Skin epidermis (tissue), 12 donors: ENCODE results near the gene MEIKIN.
"Not testable (repeated sequence)": the region's sequence is repeated elsewhere in the genome, so short reads cannot be mapped to it uniquely, and the experiment has no call there.

Experiments used
- H3K27ac ChIP-seq, 21 experiments: fragments of 200-600 bp; sonication (generic) in 11 of 21; one replicate each; pipeline ENCODE4 v1.5.0; 2020; ENCODE audit warnings: mild to moderate bottlenecking in 3 of 21, inconsistent platforms in 2 of 21, moderate library complexity in 2 of 21
- H3K4me3 ChIP-seq, 7 experiments: fragments of 200-600 bp; sonication (generic) in 2 of 7; one replicate each; pipeline ENCODE4 v1.5.0; 2020; ENCODE audit warnings: inconsistent platforms in 2 of 7, mild to moderate bottlenecking in 2 of 7, moderate library complexity in 1 of 7

MEIKIN gene

GRCh38 chr5:131926168-131926567 lies 19.3 kb downstream of the MEIKIN start:
- Histone ChIP-seq H3K27ac (no peak overlapping the region), H3K4me3 (no peak overlapping the region)

DNA sequence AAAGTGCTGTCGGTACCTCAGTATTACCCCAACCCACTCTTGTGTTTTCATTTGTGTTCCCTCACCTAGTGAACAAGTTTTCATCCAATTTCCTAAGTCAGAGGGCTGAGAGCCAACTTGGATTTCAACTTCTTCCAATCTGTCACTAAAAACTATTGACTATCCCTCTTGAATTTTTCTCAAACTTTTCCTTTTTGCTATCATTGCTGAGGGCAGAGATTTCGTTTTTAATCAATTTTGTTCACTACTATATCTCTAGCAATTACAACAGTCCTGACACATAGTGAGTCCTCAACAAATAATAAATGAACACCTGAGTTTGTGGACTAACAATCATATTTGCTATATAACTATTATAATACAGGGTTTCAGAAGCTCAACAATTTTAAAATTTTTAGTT lies 29.0 kb downstream of the MEIKIN start:
- no peak overlapping the region for H3K4me3 ChIP-seq
- no peak overlapping the region for H3K27ac ChIP-seq

DNA sequence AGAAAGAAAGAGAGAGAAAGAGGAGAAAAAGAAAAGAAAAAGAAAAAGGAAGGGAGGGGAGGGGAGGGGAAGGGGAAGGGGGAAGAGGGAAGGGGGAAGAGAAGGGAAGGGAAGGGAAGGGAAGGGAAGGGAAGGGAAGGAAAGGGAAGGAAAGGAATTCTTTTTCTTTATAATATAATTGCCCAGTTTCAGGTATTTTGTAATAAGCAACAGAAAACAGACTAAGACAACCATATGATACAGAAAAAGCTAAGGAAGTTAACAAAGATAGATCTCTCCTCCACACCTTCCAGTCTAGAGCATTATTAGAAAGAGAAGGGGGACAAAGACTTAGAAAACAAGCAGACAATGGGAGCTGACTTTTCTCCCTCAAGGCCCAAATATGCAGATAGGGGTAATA lies 31.0 kb downstream of the MEIKIN start:
- Histone ChIP-seq H3K27ac (no peak overlapping the region), H3K4me3 (no peak overlapping the region)

DNA sequence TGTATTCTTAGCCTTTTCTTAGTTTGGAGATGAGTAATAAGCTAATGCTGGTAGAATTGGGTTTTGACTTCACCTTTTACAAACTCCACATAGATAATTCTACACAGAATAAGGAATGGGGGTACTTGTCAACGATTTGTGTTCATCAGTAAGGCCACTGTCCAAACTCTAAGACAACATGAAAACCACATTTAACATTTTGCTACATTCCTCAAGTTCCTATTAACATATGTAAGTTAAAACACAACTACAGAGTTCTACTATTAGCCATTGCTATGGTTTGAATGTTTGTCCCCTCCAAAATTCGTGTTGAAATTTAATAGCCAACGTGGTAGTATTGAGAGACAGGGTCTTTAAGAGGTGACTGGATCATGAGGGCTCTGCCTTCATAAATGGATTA lies 31.9 kb downstream of the MEIKIN start:
- Histone ChIP-seq H3K27ac (no peak overlapping the region), H3K4me3 (no peak overlapping the region)

- Histone ChIP-seq H3K27ac (no peak overlapping the region), H3K4me3 (no peak overlapping the region)
Observed at GRCh38 chr5:131906668-131907067, 38.8 kb downstream of the MEIKIN start.

DNA sequence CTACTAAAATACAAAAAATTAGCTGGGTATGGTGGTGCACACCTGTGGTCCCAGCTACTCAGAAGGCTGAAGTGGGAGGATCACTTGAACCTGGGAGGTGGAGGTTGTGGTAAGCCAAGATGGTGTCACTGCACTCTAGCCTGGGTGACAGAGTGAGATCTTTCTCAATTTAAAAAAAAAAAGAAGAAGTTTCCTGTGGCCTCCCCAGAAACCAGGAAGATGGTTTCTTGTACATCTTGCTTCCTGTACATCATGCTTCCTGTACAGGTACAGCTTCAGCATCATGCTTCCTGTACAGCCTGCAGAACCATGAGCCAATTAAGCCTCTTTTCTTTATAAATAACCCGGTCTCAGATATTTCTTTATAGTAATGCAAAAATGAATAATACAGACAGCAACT lies 43.2 kb downstream of the MEIKIN start:
- H3K4me3 ChIP-seq, H3K27ac ChIP-seq: not testable (repeated sequence)

GRCh38 chr5:131899686-131900085 lies 45.8 kb downstream of the MEIKIN start:
- no peak overlapping the region for H3K27ac ChIP-seq
- no peak overlapping the region for H3K4me3 ChIP-seq

GRCh38 chr5:131883984-131884383 lies 61.5 kb downstream of the MEIKIN start:
- Histone ChIP-seq H3K27ac (no peak overlapping the region), H3K4me3 (no peak overlapping the region)

- no peak overlapping the region for H3K27ac ChIP-seq
- H3K4me3 ChIP-seq: no peak overlapping the region
Observed at GRCh38 chr5:131879705-131880104, 65.8 kb downstream of the MEIKIN start.

- Histone ChIP-seq H3K4me3 (no peak overlapping the region), H3K27ac (no peak overlapping the region)
Observed at GRCh38 chr5:131877873-131878272, 67.6 kb downstream of the MEIKIN start.

GRCh38 chr5:131871251-131871650 lies 74.2 kb downstream of the MEIKIN start:
- H3K27ac ChIP-seq, H3K4me3 ChIP-seq: not testable (repeated sequence)

DNA sequence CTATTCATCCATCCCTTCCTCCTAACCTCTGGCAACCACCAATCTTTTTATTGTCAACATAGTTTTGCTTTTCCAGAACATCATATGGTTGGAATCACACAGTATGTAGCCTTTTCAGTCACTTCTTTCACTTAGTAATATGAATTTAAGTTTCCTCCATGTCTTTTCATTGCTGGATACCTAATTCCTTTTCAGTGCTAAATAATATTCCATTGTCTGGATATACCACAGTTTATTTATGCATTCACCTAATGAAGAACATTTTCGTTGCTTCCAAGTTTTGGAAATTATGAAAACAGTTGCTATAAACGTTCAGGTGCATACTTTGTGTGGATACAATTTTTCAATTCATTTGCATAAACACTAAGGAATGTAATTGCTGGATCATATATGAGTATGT lies 77.9 kb downstream of the MEIKIN start:
- Histone ChIP-seq H3K27ac (no peak overlapping the region), H3K4me3 (no peak overlapping the region)

DNA sequence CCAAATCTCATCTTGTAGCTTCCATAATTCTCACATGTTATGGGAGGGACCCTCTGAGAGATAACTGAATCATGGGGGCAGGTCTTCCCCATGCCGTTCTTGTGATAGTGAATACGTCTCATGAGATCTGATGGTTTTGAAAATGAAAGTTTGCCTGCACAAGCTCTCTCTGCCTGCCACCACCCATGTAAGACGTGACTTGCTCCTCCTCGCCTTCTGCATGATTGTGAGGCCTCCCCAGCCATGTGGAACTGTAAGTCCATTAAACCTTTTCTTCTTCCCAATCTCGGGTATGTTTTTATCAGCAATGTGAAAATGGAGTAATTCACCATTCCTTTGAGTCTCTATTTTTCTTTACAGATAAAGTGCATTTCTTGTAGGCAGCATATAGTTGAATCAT lies 81.8 kb downstream of the MEIKIN start:
- H3K4me3 ChIP-seq: no peak overlapping the region

DNA sequence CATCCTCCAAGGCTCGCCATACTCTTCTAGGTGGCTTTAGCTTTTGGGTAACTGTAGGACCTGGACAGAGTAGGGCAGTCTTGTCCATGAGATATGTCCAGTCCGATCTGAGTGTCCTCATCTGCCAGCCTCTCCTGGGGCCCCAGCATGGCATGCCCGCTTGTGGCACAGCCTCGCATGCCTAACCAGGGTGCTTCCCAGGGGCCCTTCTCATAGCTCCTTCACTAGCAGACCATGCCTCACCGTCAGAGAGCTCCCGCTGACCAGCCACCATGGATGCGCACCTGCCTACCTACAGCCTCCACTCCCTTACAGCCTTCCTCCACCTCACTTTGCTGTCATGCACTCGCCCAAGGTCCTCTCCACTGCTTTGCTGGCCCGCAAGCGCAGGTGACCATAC lies 88.1 kb downstream of the MEIKIN start:
- no peak overlapping the region for H3K4me3 ChIP-seq
- H3K27ac ChIP-seq: no peak overlapping the region

More for the DNA sequence above, 81.8 kb downstream of the MEIKIN start:
- no peak overlapping the region for H3K27ac ChIP-seq

- no peak overlapping the region for H3K4me3 ChIP-seq
- no peak overlapping the region for H3K27ac ChIP-seq
Observed at GRCh38 chr5:131855452-131855851, 90.0 kb downstream of the MEIKIN start.

- Histone ChIP-seq H3K4me3 (no peak overlapping the region), H3K27ac (no peak overlapping the region)
Observed at GRCh38 chr5:131854134-131854533, 91.3 kb downstream of the MEIKIN start.

DNA sequence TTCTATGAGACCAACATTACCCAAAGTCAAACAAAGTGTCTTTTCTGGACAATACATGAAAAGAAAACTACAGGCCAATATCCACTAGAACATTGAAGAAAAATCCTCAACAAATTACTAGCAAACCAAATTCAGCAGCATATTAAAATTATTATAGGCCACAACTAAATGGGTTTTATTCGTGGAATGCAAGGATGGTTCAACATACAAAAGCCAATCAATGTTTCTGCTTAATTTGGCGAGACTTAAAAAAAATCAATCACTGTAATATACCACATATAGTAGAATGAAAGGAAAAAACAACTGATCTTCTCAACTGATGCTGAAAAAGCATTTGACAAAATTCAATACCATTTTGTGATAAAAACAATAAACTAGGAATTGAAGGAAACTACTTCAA lies 96.8 kb downstream of the MEIKIN start:
- H3K4me3 ChIP-seq: no peak overlapping the region
- no peak overlapping the region for H3K27ac ChIP-seq

DNA sequence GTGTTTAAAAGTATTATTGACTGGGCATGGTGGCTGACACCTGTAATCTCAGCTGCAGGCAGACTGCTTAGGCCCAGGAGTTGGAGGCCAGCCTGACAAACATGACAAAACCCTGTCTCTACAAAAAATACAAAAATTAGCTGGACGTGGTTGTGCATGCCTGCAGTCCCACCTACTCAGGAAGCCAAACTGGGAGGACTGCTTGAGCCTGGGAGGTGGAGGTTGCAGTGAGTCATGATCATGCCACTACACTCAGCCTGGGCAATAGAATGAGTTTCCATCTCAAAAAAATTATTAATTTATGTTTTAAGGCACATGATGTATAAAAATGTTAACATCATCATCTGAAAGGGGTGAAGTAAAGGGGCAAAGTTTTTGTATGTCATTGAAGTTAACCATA lies 98.9 kb downstream of the MEIKIN start:
- no peak overlapping the region for H3K27ac ChIP-seq
- no peak overlapping the region for H3K4me3 ChIP-seq

DNA sequence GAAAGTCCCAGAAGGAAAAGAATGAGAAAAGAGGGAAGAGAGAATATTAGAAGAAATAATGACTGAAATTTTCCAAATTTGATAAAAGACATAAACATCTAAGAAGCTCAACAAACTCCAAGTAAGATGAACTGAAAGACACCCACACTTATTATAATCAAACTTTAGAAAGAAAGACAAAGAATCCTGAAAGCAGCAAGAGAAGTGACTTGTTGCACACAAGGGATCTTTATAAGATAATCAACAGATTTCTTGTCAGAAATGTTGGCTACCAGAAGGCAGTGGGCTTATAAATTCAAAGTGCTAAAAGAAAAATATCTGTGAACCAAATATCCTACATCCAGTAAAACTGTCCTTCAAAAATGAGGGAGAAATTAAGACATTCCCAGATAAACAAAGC lies 99.6 kb downstream of the MEIKIN start:
- H3K27ac ChIP-seq: no peak overlapping the region
- no peak overlapping the region for H3K4me3 ChIP-seq

GRCh38 chr5:131842971-131843370 lies 102.5 kb downstream of the MEIKIN start:
- H3K4me3 ChIP-seq, H3K27ac ChIP-seq: not testable (repeated sequence)

- not testable (repeated sequence) for H3K4me3 ChIP-seq, H3K27ac ChIP-seq
Observed at GRCh38 chr5:131832702-131833101, 112.8 kb downstream of the MEIKIN start.

DNA sequence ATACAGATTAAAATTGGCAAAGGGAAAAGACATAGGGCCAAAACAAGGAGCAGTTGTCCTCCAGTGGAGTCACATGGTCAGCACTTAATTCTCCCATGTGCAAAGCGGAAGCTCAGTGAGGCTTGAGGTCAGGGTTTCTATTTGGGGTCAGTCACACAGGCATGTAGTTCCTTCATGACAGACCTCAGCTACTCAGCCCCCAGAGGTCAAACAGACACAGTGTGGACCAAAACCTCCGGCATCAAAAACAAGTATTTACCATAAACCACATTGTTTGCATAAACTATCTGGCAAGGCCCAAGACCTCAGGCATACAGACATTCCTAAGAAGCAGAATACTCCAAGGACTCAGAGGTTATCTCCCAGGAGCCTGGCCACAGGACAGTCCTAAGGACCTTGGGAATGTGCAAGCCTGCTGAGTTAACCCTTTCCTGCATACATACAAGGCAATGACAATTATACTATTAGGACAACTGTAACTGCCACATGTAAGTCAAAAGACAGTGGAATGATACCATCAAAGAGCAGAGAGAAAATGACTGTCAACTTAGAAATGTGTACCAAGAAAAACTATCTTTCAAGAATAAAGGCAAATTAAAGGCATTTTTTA lies 120.0 kb downstream of the MEIKIN start:
- Histone ChIP-seq H3K4me3 (no peak overlapping the region), H3K27ac (no peak overlapping the region)

- H3K4me3 ChIP-seq: no peak overlapping the region
Observed at GRCh38 chr5:131824631-131825030, 120.8 kb downstream of the MEIKIN start.

More at GRCh38 chr5:131824631-131825030, 120.8 kb downstream of the MEIKIN start:
- no peak overlapping the region for H3K27ac ChIP-seq
